Type B pancreatic cell (in vitro differentiated cells): ENCODE data around the gene GPR153. TPM values are rescaled to one million over a fixed set of nuclear protein-coding genes. Genes with fewer than 3 reads are reported as not detected.

Source experiments
- DNase-seq: peaks from one replicate; pipeline ENCODE4 v3.0.0; 2021; ENCODE audit warnings: mixed read lengths; ENCODE audit not compliant: unreplicated experiment; ENCODE audit errors: extremely low spot score
- H3K27ac Mint-ChIP-seq: 2 replicates; pipeline ENCODE4 v1.8.0; 2021; ENCODE audit warnings: mild to moderate bottlenecking, mixed read lengths
- H3K27me3 Mint-ChIP-seq: 2 replicates; pipeline ENCODE4 v1.8.0; 2021; ENCODE audit warnings: mixed read lengths
- H3K36me3 Mint-ChIP-seq: 2 replicates; pipeline ENCODE4 v1.8.0; 2021; ENCODE audit warnings: mixed read lengths
- H3K4me1 Mint-ChIP-seq: one replicate; pipeline ENCODE4 v1.8.0; 2021; ENCODE audit warnings: mixed read lengths; ENCODE audit not compliant: unreplicated experiment
- H3K4me3 Mint-ChIP-seq: 2 replicates; pipeline ENCODE4 v1.8.0; 2021; ENCODE audit warnings: mild to moderate bottlenecking, mixed read lengths
- H3K9me3 Mint-ChIP-seq: 2 replicates; pipeline ENCODE4 v1.8.0; 2021; ENCODE audit warnings: mixed read lengths
- total RNA-seq: library from RNA; stranded (reverse); gene quantifications from 2 replicates; pipeline ENCODE4 v1.2.1, GENCODE V29; 2021; ENCODE audit warnings: low replicate concordance
- TF ChIP-seq, protein P1 (sequence below): fragments of 200-600 bp; sonication (generic); conservative IDR thresholded peaks from 2 replicates; pipeline ENCODE4 v1.5.0; 2021; ENCODE audit warnings: antibody characterized with exemption, mild to moderate bottlenecking

Gene GPR153
- total RNA-seq, 1 donor from 2014 or later, result 6.1 TPM

DNA sequence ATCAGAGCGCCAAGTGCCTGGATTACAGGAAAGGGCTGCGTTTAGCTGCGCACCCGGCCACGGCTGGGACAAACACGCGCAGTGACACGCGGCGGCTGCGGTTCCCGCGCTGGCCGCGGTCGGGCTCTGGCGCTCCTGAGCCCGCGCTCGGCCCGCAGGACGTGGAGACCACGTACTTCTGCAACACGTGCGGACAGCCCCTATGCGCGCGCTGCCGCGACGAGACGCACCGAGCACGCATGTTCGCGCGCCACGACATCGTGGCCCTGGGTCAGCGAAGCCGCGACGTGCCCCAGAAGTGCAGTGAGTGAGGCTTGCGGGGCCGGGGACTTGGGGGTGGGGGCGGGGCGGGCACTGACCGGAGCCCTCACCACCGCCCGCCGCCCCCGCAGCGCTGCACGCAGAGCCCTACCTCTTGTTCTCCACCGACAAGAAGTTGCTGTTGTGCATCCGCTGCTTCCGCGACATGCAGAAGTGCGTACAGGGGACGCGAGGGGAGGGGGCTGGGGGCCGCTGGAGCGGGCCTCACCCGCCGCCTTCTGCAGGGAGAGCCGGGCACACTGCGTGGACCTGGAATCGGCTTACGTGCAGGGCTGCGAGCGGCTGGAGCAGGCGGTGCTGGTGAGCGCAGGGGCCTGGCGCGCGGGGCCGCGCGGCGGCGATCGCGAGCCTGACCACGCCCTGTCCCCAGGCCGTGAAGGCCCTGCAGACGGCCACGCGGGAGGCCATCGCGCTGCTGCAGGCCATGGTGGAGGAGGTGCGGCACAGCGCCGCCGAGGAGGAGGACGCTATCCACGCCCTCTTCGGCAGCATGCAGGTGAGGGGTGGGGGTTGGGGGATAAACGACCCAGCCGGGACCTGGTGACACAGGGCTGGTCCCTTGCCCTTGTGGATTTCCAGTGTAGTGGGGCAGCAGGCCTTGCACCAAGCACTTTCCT lies 51.9 kb downstream of the GPR153 start:
- H3K36me3 Mint-ChIP-seq, result peaks cover 8% of the 10 kb centered on the region
- peak overlapping the region; percentile 80 for H3K4me3 Mint-ChIP-seq
- H3K4me1 Mint-ChIP-seq, result peaks cover 3% of the 10 kb centered on the region
- TF ChIP-seq, protein P1, sequence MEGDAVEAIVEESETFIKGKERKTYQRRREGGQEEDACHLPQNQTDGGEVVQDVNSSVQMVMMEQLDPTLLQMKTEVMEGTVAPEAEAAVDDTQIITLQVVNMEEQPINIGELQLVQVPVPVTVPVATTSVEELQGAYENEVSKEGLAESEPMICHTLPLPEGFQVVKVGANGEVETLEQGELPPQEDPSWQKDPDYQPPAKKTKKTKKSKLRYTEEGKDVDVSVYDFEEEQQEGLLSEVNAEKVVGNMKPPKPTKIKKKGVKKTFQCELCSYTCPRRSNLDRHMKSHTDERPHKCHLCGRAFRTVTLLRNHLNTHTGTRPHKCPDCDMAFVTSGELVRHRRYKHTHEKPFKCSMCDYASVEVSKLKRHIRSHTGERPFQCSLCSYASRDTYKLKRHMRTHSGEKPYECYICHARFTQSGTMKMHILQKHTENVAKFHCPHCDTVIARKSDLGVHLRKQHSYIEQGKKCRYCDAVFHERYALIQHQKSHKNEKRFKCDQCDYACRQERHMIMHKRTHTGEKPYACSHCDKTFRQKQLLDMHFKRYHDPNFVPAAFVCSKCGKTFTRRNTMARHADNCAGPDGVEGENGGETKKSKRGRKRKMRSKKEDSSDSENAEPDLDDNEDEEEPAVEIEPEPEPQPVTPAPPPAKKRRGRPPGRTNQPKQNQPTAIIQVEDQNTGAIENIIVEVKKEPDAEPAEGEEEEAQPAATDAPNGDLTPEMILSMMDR, result peak; percentile 70
- peaks cover 3% of the 10 kb centered on the region for H3K27me3 Mint-ChIP-seq
- no peaks in the 10 kb centered on the region for H3K9me3 Mint-ChIP-seq
- no peak overlapping the region for H3K27ac Mint-ChIP-seq
- peak; percentile 78 for DNase-seq

DNA sequence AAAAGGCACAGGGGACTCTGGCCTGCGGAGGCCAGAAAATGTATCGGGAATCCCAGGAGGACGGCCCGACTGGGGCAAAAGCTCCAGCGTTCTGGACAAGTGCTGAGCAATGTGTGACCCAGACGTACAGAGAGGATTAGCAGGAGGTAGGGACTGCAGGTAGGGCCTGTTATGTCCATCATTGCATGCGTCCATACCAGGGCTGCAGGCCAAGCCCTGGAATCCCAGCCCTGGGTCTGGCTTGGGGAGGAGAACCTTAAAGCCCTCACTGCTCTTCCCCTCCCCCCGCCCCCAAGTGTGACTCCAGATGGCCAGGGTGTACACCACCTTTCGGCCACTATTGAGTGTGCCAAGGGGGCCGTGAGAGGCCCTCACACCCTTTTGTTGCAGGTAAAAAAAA lies 53.0 kb downstream of the GPR153 start:
- H3K9me3 Mint-ChIP-seq, result no peaks in the 10 kb centered on the region
- TF ChIP-seq, protein P1, result no peak
- peaks cover 5% of the 10 kb centered on the region for H3K36me3 Mint-ChIP-seq
- peak overlapping the region; percentile 55 for H3K4me3 Mint-ChIP-seq
- no peak overlapping the region for H3K27ac Mint-ChIP-seq
- peaks cover 3% of the 10 kb centered on the region for H3K27me3 Mint-ChIP-seq
- DNase-seq, result no peak
- peaks cover 3% of the 10 kb centered on the region for H3K4me1 Mint-ChIP-seq

DNA sequence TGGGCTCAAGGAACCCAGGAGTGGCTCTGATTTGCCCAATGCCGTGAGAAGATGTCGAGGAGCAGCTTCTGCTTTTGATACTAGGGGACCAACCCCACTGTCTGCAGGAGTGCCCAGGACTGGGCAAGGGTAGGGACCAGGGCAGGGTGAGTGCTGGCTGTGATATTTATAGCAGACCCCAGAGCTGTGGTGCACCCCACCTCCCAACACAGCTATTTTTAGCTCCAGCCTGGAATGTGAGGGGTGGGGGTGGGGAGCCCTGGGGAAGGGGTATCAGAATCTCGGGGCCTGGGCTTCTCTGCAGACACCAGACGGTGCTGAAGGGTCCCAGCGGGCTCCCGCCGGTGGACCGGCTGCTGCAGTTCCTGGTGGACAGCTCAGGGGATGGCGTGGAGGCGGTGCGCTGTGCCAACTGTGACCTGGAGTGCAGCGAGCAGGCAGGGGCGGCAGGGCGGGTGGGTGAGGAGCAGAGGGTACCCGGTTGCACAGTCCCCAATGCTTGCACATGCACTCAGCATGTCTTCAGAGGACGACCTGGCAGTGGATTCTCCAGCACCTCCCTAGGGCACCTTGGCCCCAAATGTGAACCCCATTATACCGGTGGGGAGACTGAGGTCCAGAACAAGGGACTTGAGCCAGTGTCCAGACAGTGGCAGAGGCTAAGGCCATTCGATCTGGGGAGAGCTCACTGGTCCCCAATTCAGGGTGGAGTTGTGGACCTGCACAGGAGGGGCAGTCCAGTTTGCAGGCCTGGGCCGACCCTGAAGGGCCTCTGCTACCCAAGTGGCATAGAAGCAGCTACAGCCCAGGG lies 53.6 kb downstream of the GPR153 start:
- TF ChIP-seq, protein P1, result no peak
- DNase-seq, result no peak
- Mint-ChIP-seq H3K27me3 (peaks cover 3% of the 10 kb centered on the region), H3K4me3 (peak overlapping the region; percentile 72), H3K36me3 (peaks cover 4% of the 10 kb centered on the region), H3K9me3 (no peaks in the 10 kb centered on the region), H3K4me1 (peaks cover 3% of the 10 kb centered on the region), H3K27ac (no peak overlapping the region)

DNA sequence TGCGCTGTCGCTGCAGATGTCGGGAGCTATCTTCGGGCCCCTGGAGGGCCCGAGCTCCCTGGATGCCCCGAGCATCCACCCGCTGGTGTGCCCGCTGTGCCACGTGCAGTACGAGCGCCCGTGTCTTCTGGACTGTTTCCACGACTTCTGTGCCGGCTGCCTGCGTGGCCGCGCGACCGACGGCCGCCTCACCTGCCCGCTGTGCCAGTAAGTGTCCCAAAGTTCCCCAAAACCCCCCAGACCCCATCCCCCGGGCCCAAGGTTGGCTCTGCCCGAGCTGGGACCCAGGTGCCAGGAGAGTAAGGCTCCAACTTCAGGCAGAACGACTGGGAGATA lies 54.4 kb downstream of the GPR153 start:
- Mint-ChIP-seq H3K9me3 (no peaks in the 10 kb centered on the region), H3K36me3 (no peaks in the 10 kb centered on the region), H3K4me1 (peaks cover 3% of the 10 kb centered on the region), H3K4me3 (peak overlapping the region; percentile 72), H3K27me3 (peaks cover 3% of the 10 kb centered on the region), H3K27ac (no peak overlapping the region)
- TF ChIP-seq, protein P1, result no peak
- DNase-seq, result no peak

DNA sequence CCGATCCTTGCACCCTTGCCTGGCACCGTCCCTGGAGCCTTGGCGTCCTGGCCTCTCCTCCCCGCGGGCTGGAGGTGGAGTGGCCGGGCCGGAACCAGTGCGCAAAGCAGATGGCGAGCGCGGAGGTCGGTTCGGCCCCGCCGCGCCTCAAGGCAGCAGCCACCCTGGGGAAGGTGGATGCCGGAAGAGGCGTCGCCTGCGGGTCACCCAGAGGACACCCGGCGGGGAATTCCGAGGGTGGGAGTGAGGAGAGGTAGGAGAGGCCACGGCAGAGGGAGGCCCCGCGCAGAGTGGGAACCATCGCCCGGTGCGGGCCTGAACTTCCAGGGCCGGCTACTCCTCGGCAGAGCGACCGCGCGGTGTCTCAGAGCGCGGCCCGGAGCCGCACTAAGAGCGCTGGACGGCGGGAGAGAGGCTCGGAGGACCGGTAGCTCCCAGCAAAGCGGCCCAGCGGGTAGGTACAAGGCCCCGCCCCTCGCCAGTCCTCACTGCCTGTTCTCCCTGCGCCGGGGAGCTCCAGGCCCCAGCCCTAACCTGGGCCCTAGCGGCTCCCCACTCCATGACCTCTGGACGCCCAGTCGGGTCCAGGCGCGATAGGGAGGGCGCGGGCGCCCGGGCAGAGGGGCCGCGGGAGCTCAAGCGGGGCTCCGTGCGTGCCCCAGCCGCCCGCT lies 54.9 kb downstream of the GPR153 start, which contains the start of gene RNF207:
TSS of gene RNF207 (plus strand) at position 271 of the 671 bp plus-strand sequence. CDS start 417 bp downstream, outside the sequence.
- H3K36me3 Mint-ChIP-seq, result no peaks in the 10 kb centered on the region
- no peaks in the 10 kb centered on the region for H3K9me3 Mint-ChIP-seq
- H3K27me3 Mint-ChIP-seq, result peaks cover 3% of the 10 kb centered on the region
- peaks cover 3% of the 10 kb centered on the region for H3K4me1 Mint-ChIP-seq
- peak; percentile 85 for DNase-seq
- H3K27ac Mint-ChIP-seq, result peak within 1 kb of the TSS; percentile 68
- TF ChIP-seq, protein P1, result no peak
- peak within 1 kb of the TSS; percentile 79 for H3K4me3 Mint-ChIP-seq
